Epidermal melanocyte (primary cell): ENCODE measurements around the gene ADAMTSL1.

Experiments used
- DNase-seq: peaks from one replicate; pipeline ENCODE4 v3.0.0; 2011; ENCODE audit warnings: low spot score; ENCODE audit not compliant: insufficient read length

Gene ADAMTSL1

DNA sequence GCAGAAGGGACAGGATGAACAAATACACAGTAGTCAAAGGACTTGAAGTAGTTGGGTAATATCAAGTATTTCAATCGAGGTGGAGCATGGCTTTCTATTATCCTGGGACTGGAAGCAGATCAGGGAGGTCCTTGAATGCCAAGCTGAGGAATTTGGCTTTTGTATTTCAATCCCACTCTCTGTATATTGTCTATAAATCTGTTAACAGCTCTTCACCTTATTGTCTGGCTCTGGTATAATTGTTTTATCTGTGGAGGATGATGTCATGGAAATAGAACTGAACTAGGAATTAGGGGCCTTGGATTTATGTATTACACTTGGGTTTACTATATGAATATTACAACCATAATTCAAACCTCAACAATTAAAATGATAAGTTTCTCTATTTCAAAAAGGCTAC lies 6.3 kb upstream of the ADAMTSL1 start:
- no peak for DNase-seq

DNA sequence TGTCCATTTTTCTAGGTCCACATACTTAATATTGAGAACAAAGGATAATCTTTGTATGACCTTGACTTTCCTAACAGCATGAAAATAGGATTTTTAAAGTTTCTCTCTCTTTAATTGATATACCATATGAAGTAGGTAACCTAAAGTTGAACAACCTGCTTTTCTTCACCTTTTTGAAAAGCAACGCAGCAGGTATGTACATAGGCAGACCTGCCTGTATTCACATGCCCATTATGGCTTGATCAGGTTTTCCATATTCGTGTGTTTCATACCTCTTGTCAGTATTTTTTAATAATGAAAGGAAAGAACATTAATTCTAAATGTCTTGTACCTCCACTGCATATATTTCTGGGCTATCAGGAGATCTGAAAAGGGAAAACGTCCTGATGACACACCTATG lies 1.5 kb upstream of the ADAMTSL1 start:
- DNase-seq, result no peak

DNA sequence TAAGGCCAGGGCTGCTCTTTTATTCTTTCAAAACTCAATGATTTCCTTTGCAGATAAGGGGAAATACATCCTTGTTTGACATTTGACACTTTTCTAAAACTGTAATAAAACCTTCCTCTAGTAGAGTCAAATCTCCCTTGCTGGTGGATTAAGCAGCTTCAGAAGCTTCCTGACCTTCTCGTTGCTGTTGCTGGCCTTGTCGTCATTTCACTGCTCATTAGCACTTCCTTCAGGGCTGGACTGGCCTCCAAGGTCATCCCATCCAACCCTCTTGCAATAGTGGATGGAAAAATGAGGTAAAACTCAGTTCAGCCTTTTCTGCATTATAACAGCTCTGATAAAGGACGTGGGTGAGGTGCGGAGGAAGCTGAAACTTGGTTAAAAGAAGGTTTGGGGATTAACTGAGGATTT lies 1.1 kb upstream of the ADAMTSL1 start:
- no peak for DNase-seq

DNA sequence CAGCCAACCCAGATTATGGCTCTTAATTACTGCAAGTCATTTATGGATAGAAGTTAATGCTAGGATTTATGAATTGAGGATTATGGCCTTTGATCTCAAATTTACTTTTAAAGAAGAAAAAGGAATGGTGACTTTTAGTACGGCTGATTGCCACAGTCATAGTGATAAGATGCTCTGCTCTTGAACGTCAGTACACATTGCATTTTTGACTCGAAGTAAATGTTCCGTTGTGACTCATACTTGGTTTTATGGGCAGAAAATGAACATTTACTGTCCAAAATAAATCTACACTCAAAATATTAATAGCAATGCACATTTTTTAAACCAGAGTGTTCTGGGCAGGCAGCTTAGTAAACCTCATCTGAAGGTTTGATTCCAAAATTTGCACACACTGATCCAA lies 830 bp downstream of the ADAMTSL1 start:
- DNase-seq, result no peak

DNA sequence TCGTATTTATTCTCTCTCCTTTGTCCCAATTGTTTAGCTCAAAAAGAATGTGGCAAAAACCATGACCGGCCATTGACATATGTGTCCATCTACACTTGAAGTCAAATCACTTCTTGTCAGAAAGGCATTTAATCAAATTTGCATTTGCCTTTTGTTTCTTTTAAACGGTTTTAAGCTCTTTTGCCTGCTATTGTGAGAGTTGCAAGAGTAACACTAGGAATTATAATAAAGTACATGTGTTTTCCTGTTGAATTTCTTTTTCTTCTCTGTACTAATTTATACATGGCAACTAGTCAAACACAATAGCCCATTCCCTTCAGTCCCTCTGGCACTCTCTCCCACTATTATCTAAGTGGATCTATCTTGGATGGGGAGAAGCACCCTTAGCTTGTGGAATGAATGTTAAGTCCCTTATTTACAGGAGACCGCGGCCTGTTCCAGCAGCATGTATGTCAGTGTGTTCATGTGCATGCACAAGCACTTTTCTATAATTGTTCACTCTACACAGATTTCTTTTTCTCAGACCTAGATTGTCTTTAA lies 3.2 kb downstream of the ADAMTSL1 start:
- DNase-seq, result no peak

DNA sequence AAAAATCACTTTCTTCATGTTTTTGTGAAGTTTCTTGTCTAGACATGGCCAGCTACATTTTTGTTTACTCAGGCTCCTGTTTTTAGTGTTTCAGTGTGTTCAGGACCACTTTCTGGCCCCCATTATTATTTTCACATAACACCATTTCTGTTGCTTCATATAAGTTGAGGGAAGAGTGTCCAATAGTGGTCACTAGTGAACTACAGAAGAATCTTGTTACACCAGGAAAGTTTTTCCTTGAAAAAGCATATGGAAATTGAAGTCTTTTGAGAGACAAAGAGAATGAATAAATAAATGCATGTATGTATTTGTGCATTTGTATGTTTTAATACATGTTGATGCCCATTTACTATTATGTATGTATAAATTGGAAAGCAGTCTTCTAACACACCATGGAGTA lies 3.8 kb downstream of the ADAMTSL1 start:
- no peak for DNase-seq

DNA sequence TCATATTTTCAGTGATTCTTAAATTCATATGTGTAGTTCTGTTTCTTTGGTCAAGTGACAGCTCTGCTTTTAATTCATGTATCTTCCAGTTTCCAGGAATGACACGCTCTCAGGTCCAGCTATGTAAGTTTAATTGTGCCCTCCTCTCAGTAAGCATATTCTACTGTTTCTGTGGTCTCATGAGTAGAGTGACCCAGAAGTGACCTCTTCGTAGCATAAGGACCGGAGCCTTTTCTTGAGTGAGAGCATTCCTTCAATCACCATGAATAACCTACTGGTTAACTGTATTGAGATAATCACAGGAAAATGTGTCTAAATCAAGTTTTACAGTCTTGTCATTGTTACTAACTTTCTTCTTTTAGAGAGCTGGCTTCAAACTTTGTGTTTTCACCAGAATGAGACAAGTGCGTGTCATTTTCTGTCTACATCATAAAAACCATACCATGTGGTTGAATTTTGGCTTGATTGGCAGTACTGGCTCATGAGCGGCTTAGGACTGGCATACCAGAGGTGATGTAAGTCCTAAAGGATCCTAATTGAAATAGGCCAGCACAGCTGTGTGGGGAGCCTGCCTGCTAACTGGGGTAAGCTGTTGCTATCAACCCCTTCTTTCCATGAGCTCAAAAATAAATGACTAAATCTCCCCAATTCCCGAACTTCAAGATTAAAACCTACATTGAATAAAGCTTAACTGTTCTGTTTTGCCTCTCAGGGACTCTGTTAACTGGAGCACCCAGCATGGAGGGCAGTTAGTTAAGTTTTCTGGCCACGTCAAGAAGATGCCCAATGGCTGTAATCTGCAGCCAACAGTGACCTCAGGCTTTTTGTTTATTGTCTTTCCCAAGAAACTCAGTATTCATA lies 4.8 kb downstream of the ADAMTSL1 start:
- DNase-seq, result no peak

DNA sequence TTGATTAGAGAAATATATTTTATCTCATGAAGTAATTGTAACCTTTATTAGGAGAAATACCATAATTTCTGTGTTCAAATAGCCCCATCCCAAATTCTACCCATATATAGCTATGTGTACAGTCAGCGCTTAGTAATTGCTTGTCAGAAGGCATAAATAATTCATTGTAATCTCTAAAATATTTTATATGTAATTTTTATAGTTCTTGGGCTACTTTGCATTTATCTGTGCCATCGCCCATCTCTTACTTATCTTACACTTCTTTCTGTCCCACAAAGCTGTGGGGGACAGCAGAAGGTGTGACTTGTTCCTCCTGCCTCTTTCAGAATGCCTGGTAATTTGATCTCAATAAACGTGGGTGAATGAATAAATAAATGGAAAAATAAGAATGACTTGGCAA lies 5.5 kb downstream of the ADAMTSL1 start:
- DNase-seq, result no peak

DNA sequence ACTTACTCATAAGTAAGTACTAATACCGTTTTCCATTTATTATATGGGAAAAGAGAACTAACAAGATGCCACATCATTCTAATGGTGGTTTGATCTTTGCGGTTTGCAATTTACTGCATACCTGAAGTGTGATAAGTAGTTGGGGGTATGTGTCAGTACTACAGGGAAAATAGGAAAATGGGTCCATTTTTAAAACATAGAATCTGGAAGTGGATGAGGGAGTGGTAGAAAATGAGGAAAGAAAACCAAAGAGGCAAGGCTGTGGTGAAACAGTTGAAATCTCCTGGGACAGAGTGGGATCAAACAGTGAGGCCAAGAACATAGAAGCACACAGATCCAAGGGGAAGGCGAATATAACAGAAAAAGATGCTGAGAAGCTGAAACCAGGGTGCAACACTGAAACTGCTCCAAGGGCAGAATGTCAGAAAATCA lies 6.7 kb downstream of the ADAMTSL1 start:
- DNase-seq, result no peak

DNA sequence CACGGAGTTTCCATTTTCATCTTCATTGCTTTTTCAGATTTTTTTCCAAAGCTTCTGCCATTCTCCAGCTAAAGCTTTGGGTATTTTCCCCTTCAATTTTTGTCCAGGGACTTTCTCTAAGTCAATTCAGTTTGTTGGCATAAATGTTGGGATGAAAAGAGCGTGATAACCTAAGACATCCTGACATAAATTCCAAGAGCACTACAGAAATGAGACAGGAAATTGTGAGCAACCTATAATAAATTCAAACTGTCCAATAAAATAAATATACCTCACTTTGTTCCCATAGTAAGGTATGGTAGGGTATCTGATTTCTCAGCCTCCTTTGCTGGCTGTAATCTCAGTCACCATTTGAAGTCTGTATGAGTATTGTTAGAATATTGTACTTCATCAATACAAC lies 8.4 kb downstream of the ADAMTSL1 start:
- DNase-seq, result no peak

DNA sequence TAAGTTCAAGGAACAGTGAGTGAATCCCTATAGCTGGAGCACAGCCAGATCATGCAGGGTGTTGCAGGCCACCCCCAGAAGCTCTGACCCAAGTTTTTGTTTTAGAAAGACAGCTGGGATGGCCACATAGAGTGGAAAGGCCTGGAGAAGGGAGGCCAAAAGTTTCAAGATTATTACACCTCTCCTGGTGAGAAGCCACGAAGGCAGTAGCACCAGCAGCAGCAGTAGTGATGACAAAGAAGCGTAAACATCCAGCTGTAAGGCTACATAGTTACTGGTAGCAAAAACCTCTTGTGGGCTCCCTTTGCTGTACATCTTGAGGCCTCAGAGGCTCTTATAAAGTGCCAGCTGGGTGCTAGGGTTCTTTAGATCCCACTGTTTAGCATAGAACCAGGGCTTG lies 11.8 kb downstream of the ADAMTSL1 start:
- no peak for DNase-seq

DNA sequence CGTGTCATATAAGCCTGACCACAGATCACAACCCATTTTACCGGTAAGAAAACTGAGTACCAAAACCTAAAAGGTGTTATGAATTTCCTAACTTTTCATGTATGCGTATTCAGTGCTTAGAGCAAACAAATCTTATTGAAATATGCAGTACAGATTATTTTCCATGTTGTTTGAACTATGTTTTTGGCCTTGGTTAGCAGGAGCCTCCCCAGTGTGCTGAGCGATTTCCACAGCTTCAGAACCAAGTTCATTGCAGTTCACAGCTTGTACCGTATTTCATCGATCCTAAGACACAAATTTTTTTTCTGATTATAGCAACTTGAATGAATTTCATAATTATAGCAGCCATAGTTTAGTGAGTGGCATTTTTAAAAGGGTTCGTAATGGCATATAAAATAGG lies 13.7 kb downstream of the ADAMTSL1 start:
- DNase-seq, result no peak

DNA sequence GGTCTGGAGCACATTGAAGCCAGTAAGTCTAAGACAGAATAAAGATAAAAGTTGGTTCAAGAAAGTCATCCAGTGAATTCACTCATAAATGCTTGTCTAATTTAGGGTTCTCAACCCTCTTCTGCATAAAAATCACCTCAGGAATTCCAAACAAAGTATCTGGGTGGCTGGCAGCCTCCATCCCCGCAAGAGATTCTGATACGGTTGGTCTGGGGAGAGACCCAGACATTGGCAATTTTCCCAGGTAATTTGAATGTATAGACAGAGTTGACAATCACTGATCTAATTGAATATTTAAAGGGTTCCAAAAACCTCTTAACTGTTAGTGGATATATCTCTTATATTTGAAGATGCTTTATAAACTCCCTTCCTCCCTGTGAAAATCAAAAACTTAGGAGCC lies 14.9 kb downstream of the ADAMTSL1 start:
- no peak for DNase-seq

DNA sequence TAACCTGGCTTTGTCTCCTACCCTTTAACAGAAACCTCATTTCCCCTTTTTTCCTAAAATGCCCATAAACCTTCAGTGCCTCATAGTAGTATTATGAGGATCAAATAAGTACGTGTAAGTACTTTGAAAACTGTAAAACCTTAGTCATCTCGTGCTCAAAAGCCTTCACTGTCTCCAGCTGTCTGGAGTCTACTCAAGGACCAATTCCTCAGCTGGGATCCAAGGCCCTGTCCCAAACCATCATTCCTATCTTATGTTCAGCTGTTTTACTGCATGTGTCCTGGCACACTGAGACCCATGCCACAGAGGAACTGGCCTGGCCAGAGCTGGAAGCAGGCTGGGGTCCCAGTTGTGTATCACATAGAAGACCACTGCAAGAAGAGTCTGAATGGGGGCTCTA lies 15.9 kb downstream of the ADAMTSL1 start:
- DNase-seq, result no peak

DNA sequence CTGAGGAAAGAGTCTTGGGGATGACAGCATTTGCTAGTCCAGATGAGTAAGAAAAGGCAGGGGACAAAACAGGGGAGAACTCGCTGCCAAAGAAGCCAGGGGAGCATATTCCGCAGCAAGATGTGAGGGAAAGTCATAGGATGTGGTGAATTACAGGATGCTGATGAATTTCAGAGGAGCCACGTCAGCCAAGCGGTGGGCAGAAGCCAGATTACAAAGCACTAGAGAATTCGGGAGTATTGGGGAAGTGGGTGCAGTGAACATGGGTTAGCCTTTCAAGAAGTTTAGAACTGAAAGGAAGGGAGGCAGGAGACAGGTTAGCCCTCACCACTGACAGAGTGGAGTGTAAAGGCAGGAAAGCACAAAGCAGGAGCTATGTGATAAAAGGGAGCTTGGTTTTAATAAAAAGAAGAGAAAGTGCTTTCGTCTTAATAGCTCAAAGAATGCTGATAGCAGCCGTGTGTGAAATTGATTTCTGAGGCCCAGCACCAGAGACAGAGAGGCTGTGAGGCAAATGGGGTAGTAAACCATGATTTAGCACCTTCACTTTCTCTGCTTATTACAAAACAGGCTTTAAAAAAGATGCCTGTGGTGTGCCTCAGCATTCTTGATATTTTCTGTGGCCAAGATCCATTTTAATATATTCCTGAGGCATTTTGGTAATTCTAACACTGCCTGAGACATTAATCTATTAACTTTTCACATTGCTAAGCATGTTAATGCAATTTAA lies 16.9 kb downstream of the ADAMTSL1 start:
- no peak for DNase-seq

DNA sequence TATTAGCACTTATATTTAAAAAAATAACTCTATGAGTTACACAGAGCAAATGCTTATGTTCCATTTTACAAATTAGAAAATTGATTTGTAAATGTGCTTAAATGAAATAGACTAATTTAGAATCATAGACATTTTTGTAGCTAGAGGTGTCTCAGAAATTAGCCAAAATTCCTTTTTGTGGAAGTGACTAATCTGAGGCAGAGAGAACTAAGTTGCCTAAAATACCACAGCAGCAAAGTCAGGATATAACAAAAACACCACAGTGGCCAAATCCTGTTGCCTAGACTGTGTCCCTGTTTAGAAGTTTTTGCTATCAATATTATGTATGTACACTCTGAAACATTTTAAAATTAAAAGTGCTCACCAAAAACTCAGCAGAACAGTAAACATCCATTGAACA lies 18.7 kb downstream of the ADAMTSL1 start:
- no peak for DNase-seq

DNA sequence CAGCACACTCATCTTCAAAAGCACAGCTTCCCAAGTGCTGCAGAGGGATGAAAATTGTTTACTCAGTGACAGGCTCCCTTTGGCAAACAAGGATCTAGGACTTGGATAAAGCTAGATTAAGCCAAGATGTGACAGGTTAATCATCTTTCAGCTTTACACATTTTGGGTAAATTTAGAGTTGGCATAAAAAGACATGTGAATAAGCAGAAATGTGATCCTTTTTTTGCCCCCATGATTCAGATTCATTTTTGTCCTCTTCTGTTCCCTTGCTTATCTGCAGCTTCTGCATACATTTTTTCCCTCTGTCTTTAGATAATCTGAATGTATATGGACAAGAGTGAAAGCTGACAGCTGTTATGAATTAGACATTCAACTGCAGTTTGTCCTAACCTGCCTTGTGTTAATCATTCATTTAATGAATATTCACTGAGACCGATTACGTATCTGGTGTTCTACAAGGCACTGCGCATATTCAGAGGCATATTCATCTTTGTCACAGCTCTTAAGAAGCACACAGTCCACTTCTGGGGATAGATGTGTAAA lies 19.6 kb downstream of the ADAMTSL1 start:
- DNase-seq, result no peak

DNA sequence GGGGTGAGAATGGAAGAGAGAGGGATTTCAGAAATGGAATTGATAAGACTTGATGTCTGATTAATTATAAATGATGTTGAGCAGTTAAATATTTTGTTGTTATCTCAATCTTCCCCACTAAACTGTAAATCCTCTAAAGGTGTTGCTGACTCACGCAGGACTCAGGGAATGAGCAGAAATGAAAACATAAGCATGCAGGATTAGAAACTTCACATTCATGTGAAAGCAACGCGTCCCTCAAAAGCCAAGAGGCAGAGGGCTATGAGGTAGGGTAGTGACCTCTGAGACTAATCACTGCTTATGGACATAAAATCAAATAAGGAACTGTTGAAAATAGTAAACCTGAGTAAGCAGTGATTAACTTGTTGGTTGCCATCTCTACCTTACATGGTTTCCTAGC lies 21.1 kb downstream of the ADAMTSL1 start:
- no peak for DNase-seq

DNA sequence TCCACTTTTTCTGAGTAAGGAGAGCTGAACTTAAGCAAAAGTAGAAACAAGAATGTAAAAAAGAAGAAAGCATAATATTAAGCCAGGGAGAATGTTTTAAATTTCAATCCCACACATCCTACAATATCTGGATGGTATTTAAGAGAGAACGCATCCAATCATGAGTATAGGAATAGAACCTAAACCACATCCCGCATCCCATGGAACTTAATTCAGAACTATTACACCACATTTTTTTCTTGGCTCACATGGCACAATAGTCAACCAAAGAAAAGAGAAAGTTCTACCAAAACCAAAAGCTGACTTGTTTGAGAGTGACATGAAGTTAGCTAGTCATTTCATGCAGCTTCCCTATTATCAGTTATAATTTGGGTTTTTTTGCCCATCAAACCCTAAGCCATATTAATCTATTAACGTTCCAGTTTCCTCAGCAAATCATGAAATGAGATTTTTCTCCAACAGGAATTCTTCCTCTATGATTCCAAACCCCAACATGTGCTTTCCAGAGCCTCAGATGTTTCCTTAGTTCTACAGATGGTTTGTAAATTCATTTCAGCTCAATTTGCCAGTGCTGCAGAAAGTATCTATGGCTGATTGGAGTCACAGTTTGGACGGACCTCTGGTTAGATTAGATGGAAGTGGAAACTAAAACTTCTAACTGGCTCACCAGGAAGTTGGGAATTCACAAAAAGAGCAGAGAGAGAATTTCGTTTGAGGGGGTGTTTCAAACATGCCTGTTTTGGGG lies 22.5 kb downstream of the ADAMTSL1 start:
- DNase-seq, result no peak

DNA sequence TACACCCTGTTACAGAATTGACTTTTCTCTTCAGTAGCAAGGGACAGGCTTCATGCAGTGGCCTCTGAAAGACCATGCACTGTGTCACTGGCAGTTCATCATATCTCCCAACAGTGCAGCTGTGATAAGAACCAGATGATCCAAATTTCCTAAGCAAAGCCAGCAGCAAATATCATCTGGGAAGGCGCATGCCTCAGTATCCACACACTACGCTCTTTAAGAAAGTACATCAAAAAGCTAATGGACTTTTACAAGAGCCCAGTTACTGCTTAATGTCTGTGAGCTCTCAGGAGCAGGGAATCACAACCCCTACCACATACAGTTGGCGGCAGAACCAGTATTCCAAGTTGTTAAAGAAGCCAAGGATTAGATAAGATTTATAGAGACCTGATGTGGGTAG lies 25.1 kb downstream of the ADAMTSL1 start:
- DNase-seq, result no peak

DNA sequence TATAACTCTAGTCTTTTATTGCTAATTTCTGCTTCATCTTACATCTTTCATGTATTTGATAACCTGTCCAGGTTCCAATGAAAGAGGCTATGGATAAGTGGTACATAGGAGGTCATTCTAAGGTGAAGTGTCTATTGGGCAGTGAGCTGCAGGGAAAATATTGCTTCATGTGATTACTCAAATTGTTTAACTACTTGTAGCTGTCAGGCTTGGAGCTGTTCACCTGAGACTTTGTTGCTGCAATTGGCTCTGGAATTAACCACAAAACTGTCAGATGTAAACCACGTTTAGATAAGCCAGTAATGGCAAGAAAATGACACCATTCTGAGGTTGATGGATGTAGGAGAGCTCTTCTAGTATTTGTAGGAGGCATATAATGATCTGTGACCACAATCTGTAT lies 26.0 kb downstream of the ADAMTSL1 start:
- DNase-seq, result no peak

DNA sequence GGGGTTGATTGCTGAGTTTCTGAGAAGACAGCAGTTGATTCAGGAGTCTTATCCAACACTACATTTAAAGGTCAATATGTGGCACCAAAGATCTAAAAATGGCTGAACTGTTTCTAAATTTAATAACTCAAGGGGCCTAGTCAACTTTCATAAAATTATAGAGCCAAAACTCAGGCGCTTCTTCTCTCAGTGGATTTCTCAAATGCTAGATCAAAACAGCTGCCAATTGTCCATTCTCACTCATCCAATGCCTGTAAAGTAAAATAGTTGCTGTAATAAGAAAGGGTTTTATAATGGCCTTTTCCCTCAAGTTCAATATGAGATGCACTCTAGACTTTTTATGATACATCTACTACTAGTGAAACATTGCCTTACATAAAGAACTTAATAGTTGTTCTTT lies 26.5 kb downstream of the ADAMTSL1 start:
- no peak for DNase-seq
